Prostate gland (tissue), 2 donors: ENCODE results near the gene CTSD. TPM values are rescaled to one million over a fixed set of nuclear protein-coding genes. Genes with fewer than 3 reads are reported as not detected.

ENCODE experiments used
- DNase-seq: peaks from one replicate; pipeline ENCODE4 v3.0.0-alpha.2; 2019; ENCODE audit warnings: low spot score
- H3K27ac ChIP-seq, 2 donors: fragments of 200-600 bp; sonication (generic); 2 replicates each; pipeline ENCODE4 v1.5.1; 2017 to 2019
- H3K27me3 ChIP-seq: fragments of 200-600 bp; sonication (generic); replicated peaks from 2 replicates; pipeline ENCODE4 v1.5.1; 2019; ENCODE audit not compliant: insufficient read depth
- H3K36me3 ChIP-seq, 2 donors: fragments of 200-600 bp; sonication (generic); 1 replicate in 1 of 2; 2 replicates in 1 of 2; pipeline versions ENCODE4 v1.5.1 to v1.8.1; 2017 to 2019
- H3K4me1 ChIP-seq: fragments of 200-600 bp; sonication (generic); replicated peaks from 2 replicates; pipeline ENCODE4 v1.5.1; 2019
- H3K4me3 ChIP-seq, 2 donors: fragments of 200-600 bp; sonication (generic); 2 replicates each; pipeline ENCODE4 v1.5.1; 2017 to 2019
- H3K9me3 ChIP-seq: fragments of 200-600 bp; sonication (generic); 2 replicates; pipeline ENCODE4 v1.5.1; 2017
- CTCF ChIP-seq, 4 experiments: fragments of 200-600 bp in 2 of 4; fragments of 450-650 bp in 2 of 4; sonication (generic) in 2 of 4; IDR thresholded peaks; 1 replicate in 3 of 4; 2 replicates in 1 of 4; pipeline ENCODE4 v1.5.1; 2016 to 2019; ENCODE audit warnings: antibody characterized with exemption in 4 of 4, mild to moderate bottlenecking in 2 of 4, moderate library complexity in 2 of 4
- POLR2A ChIP-seq: fragments of 450-650 bp; IDR thresholded peaks from one replicate; pipeline ENCODE4 v1.6.1; 2016; ENCODE audit warnings: antibody characterized with exemption, mild to moderate bottlenecking
- POLR2AphosphoS5 ChIP-seq: sonication (generic); formaldehyde crosslinking; IDR thresholded peaks from one replicate; pipeline ENCODE4 v1.6.1; 2017; ENCODE audit warnings: antibody characterized with exemption
- WGBS: methylation state at CpG from one replicate; pipeline ENCODE4 v1.1.5; 2018; 5-methylcytosine and 5-hydroxymethylcytosine counted together
- intact Hi-C: fragments of 100-400 bp; cut with DNase I; formaldehyde crosslinking; loops from one replicate; pipeline ENCODE4 v1.14.2; 2022
- total RNA-seq, 2 donors: library from RNA; depleted of rRNA; stranded (reverse); fragments of >200 nt; gene quantifications; one replicate each; pipeline ENCODE4 v1.1.0, GENCODE V29; 2016

Gene CTSD
- total RNA-seq, 2 donors from 2014 or later: 497 to 983 TPM

GRCh38 chr11:1774886-1775285 lies 11.2 kb upstream of the CTSD start:
- DNase-seq: no peak

GRCh38 chr11:1773994-1774550 lies 10.3 kb upstream of the CTSD start:
- Histone ChIP-seq H3K27me3 (no peaks in the 10 kb centered on the region), H3K27ac (no peak overlapping the region), H3K4me1 (no peaks in the 10 kb centered on the region), H3K9me3 (no peaks in the 10 kb centered on the region), H3K4me3 (no peak overlapping the region), H3K36me3 (no peaks in the 10 kb centered on the region)
- 96% methylated on average over 11 of the region's 11 CpGs for WGBS
- no peak for TF ChIP-seq POLR2A
- TF ChIP-seq CTCF (IDR thresholded peaks at IDR 0.05): no peak
- DNase-seq: no peak
- intact Hi-C loops: no loop called here

More at GRCh38 chr11:1774886-1775285, 11.2 kb upstream of the CTSD start:
- WGBS: 85% methylated on average over 12 of the region's 12 CpGs
- Histone ChIP-seq H3K36me3 (no peaks in the 10 kb centered on the region), H3K9me3 (no peaks in the 10 kb centered on the region), H3K4me1 (no peaks in the 10 kb centered on the region), H3K27me3 (no peaks in the 10 kb centered on the region), H3K27ac (no peak overlapping the region), H3K4me3 (no peak overlapping the region)
- no peak for TF ChIP-seq CTCF (IDR thresholded peaks at IDR 0.05)
- TF ChIP-seq POLR2A: no peak
- TF ChIP-seq POLR2AphosphoS5: no peak
- intact Hi-C loops: no loop called here

- Histone ChIP-seq H3K27me3 (no peaks in the 10 kb centered on the region), H3K4me3 (no peak overlapping the region), H3K4me1 (no peaks in the 10 kb centered on the region), H3K36me3 (no peaks in the 10 kb centered on the region), H3K27ac (no peak overlapping the region), H3K9me3 (no peaks in the 10 kb centered on the region)
- no peak for DNase-seq
- no peak for TF ChIP-seq CTCF (IDR thresholded peaks at IDR 0.05)
- TF ChIP-seq POLR2AphosphoS5: no peak
- no peak for TF ChIP-seq POLR2A
- WGBS: 91% methylated on average over 10 of the region's 10 CpGs
- intact Hi-C loops: no loop called here
Observed at GRCh38 chr11:1773131-1773993, 9.6 kb upstream of the CTSD start.

GRCh38 chr11:1772270-1773130 lies 8.8 kb upstream of the CTSD start:
- 39% methylated on average over 14 of the region's 15 CpGs for WGBS
- Histone ChIP-seq H3K4me3 (no peak overlapping the region), H3K4me1 (no peaks in the 10 kb centered on the region), H3K9me3 (no peaks in the 10 kb centered on the region), H3K36me3 (no peaks in the 10 kb centered on the region), H3K27ac (no peak overlapping the region), H3K27me3 (no peaks in the 10 kb centered on the region)
- TF ChIP-seq POLR2A (no peak), CTCF (IDR thresholded peaks at IDR 0.05) (no peak), POLR2AphosphoS5 (no peak)
- DNase-seq: no peak
- intact Hi-C loops: no loop called here
